OCI-M2 (cell line): ENCODE results near the gene SPIB.
"Not testable (repeated sequence)": the region's sequence is repeated elsewhere in the genome, so short reads cannot be mapped to it uniquely, and the experiment has no call there.

Experiments
- DNase-seq: peaks from one replicate; lab custom pipeline; 2025; ENCODE audit not compliant: unreplicated experiment; lab: John Stamatoyannopoulos, UW

Gene SPIB

GRCh38 chr19:50418176-50419021, at the start of gene SPIB:
TSS of gene SPIB (plus strand) at chr19:50418938. CDS start at chr19:50418963, 25 bp downstream.
- DNase-seq = no peak

GRCh38 chr19:50371914-50372475, 46.7 kb upstream of the SPIB start:
- no peak for DNase-seq

- peak; percentile 85 for DNase-seq
Observed at GRCh38 chr19:50376166-50377050, 42.3 kb upstream of the SPIB start, which contains the start of gene NR1H2. TSS of gene NR1H2 (plus strand) at chr19:50376457. CDS start at chr19:50377606, 1,149 bp downstream.

- DNase-seq = no peak
Observed at GRCh38 chr19:50377051-50377461, 41.7 kb upstream of the SPIB start.

GRCh38 chr19:50377517-50377916, 41.2 kb upstream of the SPIB start:
- no peak for DNase-seq

- no peak for DNase-seq
Observed at GRCh38 chr19:50378169-50378862, 40.4 kb upstream of the SPIB start.

- DNase-seq = no peak
Observed at GRCh38 chr19:50378863-50379236, 39.9 kb upstream of the SPIB start.

- no peak for DNase-seq
Observed at GRCh38 chr19:50379602-50380001, 39.1 kb upstream of the SPIB start.

GRCh38 chr19:50380137-50380536, 38.6 kb upstream of the SPIB start:
- no peak for DNase-seq

- DNase-seq = no peak
Observed at GRCh38 chr19:50380751-50381151, 38.0 kb upstream of the SPIB start.

GRCh38 chr19:50381881-50382729, 36.6 kb upstream of the SPIB start:
- DNase-seq = no peak

GRCh38 chr19:50383001-50383851, 35.5 kb upstream of the SPIB start:
- no peak for DNase-seq

- peak; percentile 88 for DNase-seq
Observed at GRCh38 chr19:50383852-50384684, 34.7 kb upstream of the SPIB start, which contains the start of gene POLD1. TSS of gene POLD1 (plus strand) at chr19:50384347. CDS start at chr19:50398852, 14,505 bp downstream.

GRCh38 chr19:50384685-50385535, 33.8 kb upstream of the SPIB start:
- DNase-seq = no peak

GRCh38 chr19:50387176-50387867, 31.4 kb upstream of the SPIB start:
- DNase-seq = no peak

GRCh38 chr19:50387868-50388245, 30.9 kb upstream of the SPIB start:
- no peak for DNase-seq

- DNase-seq = not testable (repeated sequence)
Observed at GRCh38 chr19:50390295-50390694, 28.4 kb upstream of the SPIB start.
